Coronary artery (tissue), 2 donors: ENCODE measurements around the gene SEC61A1.

Source experiments
- DNase-seq: peaks from one replicate; pipeline ENCODE4 v3.0.0-alpha.2; 2017; ENCODE audit warnings: low spot score
- H3K27ac ChIP-seq, 2 donors: fragments of 200-600 bp; sonication (generic); one replicate each; pipeline ENCODE4 v1.5.1; 2016 to 2019
- H3K4me3 ChIP-seq: fragments of 200-600 bp; sonication (generic); 2 replicates; pipeline ENCODE4 v1.5.1; 2016; ENCODE audit warnings: mild to moderate bottlenecking, moderate library complexity
- TF ChIP-seq, protein P1 (sequence below): fragments of 200-600 bp; sonication (generic); IDR thresholded peaks from one replicate; pipeline ENCODE4 v1.5.1; 2019; ENCODE audit warnings: antibody characterized with exemption

The SEC61A1 gene

DNA sequence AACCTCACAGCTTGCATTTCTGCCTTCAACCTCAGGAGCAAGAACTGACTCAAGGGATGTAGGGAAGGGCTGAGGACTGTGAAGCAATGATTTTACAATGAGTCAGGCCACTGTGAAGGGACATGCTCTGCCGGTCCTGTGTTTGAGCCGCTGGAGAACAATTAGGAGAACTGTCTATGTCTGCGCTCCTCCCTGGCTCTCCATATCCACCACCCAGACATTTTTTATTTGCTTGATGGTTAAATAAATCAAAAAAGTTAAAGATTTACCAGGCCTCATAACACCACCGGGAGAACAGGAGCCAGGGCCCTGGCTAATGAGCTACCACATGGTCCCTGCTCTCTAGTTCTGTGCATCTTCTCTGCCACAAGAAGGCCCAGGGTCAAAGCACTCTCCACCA, 29.6 kb downstream of the SEC61A1 start:
- DNase-seq: peak; percentile 28

DNA sequence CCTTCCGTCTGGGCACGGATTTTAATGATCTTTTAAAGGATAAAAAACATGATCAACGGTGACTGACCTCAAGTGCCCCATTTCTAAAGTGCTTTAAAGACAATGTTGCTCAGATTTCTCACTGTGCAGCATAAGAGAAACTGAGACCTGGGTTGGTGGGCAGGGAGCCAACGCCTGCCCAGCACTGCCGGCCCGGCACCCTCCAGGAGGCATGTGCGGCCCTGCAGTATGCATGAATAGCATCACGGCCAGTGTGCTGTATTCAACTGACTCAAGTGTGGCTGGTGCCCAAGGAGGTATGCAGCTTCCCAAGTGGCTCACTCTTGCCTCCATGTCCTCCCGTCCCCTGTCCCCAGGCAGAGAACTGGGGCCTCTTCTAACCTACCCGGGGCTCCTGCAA, 30.3 kb downstream of the SEC61A1 start:
- no peak for DNase-seq
- H3K4me3 ChIP-seq: no peak overlapping the region
- TF ChIP-seq, protein P1, sequence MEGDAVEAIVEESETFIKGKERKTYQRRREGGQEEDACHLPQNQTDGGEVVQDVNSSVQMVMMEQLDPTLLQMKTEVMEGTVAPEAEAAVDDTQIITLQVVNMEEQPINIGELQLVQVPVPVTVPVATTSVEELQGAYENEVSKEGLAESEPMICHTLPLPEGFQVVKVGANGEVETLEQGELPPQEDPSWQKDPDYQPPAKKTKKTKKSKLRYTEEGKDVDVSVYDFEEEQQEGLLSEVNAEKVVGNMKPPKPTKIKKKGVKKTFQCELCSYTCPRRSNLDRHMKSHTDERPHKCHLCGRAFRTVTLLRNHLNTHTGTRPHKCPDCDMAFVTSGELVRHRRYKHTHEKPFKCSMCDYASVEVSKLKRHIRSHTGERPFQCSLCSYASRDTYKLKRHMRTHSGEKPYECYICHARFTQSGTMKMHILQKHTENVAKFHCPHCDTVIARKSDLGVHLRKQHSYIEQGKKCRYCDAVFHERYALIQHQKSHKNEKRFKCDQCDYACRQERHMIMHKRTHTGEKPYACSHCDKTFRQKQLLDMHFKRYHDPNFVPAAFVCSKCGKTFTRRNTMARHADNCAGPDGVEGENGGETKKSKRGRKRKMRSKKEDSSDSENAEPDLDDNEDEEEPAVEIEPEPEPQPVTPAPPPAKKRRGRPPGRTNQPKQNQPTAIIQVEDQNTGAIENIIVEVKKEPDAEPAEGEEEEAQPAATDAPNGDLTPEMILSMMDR: no peak
- no peak overlapping the region for H3K27ac ChIP-seq

More for the DNA sequence above, 29.6 kb downstream of the SEC61A1 start:
- Histone ChIP-seq H3K27ac (no peak overlapping the region), H3K4me3 (no peak overlapping the region)
- TF ChIP-seq, protein P1: no peak

DNA sequence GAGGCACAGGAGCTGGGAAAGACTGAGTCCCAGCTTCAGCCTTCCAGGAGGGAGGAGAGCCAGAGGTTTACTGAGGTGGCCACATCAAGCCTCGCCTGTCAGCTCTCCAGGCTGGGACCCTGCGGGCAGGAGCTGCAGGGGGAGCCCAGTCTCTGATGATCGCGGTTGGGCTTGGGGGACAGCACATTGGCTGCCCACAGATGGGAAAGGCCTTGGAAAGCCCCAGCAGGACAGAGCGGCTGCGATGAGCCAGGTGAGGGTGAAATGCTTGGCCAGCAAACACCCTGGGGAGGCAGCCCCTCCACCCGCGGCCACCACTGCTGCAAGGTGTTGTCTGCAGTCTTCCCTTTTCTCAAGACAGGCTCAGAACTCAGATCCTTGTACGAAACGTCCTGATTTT, 31.2 kb downstream of the SEC61A1 start:
- TF ChIP-seq, protein P1: no peak
- Histone ChIP-seq H3K4me3 (no peak overlapping the region), H3K27ac (no peak overlapping the region)
- DNase-seq: no peak

- Histone ChIP-seq H3K27ac (no peak overlapping the region), H3K4me3 (no peak overlapping the region)
- TF ChIP-seq, protein P1: no peak
- no peak for DNase-seq
These were observed 31.9 kb downstream of the SEC61A1 start for GRCh38 chr3:128083980-128084674.

GRCh38 chr3:128084675-128085021, 32.4 kb downstream of the SEC61A1 start:
- TF ChIP-seq, protein P1: no peak
- no peak for DNase-seq
- no peak overlapping the region for H3K27ac ChIP-seq
- no peak overlapping the region for H3K4me3 ChIP-seq

DNA sequence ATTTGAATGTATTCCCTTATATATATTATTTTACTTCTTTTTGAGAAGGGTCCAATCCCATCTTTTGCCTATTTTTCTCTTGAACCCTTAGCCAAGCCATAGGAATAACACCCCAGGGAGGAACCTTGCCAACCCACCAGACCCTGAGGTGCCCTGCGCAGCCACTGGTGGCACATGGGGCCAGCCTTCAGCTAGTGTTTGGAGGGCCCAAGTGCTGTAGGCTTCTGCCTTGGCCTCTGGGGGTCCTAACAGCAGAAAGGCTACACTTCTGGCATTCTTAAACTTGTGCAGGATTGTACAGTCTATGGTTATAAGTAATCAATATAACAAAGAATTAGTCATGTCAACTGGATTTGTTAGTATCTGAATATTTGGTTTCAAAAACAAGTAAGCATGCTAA, 36.9 kb downstream of the SEC61A1 start:
- DNase-seq: no peak
- Histone ChIP-seq H3K4me3 (no peak overlapping the region), H3K27ac (no peak overlapping the region)
- TF ChIP-seq, protein P1: no peak

GRCh38 chr3:128091586-128091985, 39.3 kb downstream of the SEC61A1 start:
- Histone ChIP-seq H3K4me3 (no peak overlapping the region), H3K27ac (no peak overlapping the region)
- no peak for DNase-seq
- TF ChIP-seq, protein P1: no peak
